HG03521 (cell line): ENCODE results near the gene INPP5D.
"Not testable (repeated sequence)": the region's sequence is repeated elsewhere in the genome, so short reads cannot be mapped to it uniquely, and the experiment has no call there.

Experiments
- ATAC-seq: cut with Tn5 transposase; IDR thresholded peaks from one replicate; pipeline ENCODE4 v1.9.1; 2021; ENCODE audit warnings: mild to moderate bottlenecking, moderate library complexity; ENCODE audit not compliant: unreplicated experiment

INPP5D gene

DNA sequence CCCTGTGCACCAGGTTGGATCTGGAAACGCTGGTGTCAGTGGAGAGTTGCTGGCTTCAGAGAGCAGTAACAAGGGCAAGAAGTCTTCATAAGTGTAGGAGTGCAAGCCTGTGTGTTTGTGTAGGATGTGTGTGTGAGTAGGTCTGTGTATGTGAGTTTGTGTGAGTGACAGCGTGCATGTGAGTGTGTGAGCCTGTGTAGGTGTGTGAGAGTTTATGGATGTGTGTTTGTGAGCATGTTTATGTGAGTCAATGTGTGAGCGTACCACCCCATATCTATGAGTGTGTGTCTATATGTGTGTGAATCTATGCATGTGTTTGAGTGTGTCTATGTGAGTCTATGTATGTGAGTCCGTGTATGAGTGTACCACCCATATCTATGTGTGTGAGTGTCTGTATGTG is 104.8 kb downstream of the INPP5D start:
- no peak for ATAC-seq

DNA sequence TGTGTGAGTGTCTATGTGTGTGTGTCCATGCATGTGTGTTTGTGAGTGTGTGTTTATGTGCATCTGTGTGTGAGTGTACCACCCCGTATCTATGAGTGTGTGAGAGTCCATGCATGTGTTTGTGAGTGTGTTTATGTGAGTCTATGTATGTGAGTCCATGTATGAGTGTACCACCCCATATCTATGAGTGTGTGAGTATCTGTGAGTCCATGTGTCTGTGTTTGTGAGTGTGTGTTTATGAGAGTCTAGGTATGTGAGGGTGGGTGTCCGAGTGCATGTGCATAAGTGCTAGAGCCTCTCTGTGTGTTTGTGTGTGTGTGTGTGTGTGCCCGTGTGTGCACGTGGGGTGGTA is 105.4 kb downstream of the INPP5D start:
- ATAC-seq: no peak

- no peak for ATAC-seq
These were observed 105.9 kb downstream of the INPP5D start for GRCh38 chr2:233165895-233166661.

DNA sequence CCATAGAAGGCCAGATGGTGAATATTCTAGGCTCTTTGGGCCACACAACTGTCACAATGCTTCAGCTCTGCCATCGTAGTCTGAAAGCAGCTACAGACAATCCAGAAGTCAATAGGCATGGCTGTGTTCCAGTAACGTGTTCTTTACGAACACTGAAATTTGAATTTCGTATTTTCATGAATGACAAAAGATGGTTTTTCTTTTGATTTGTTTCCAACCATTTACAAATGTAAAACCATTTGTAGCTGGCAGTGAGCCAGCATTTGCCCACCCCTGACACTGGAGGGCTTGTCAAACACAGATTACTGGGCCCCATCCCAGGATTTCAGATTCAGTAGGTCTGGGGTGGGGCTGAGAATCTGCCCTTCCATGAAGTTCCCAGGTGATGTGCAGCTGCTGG is 108.3 kb downstream of the INPP5D start:
- ATAC-seq: no peak

GRCh38 chr2:233168919-233169318 is 108.8 kb downstream of the INPP5D start:
- ATAC-seq: no peak

DNA sequence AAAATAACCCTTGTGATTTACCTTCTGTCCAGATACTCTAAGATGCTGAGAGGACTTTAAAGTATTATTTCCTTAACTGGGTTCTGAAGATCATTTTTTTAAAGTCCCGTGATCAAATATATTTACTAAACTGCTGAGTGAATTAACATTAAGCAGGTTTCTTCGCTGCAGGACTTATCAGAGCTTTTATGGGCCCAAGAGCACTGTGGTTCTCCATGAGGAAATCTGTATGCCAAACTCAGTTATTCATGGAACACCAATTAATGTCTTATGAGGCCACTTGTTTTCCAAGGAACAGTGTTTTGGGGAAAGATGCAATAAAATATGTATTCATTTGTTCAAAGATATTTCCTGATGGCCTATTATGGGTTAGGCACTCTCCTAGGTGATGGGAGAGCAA is 111.2 kb downstream of the INPP5D start:
- no peak for ATAC-seq

DNA sequence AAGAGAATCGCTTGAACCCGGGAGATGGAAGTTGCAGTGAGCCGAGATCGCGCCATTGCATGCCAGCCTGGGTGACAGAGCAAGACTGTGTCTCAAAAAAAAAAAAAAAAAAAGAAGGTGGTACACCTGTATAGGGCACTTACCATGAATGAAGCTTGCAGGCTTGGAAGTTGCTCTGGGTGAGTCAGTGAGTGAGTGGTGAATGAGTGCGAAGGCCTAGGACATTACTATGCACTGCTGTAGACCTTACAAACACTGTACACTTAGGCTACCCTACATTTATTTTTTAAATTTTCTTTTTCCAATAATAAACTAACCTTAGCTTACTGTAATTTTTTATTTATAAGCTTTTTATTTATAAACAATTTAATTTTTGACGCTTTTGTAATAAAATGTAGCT is 113.0 kb downstream of the INPP5D start:
- ATAC-seq: no peak

GRCh38 chr2:233174137-233174536 is 114.0 kb downstream of the INPP5D start:
- no peak for ATAC-seq

DNA sequence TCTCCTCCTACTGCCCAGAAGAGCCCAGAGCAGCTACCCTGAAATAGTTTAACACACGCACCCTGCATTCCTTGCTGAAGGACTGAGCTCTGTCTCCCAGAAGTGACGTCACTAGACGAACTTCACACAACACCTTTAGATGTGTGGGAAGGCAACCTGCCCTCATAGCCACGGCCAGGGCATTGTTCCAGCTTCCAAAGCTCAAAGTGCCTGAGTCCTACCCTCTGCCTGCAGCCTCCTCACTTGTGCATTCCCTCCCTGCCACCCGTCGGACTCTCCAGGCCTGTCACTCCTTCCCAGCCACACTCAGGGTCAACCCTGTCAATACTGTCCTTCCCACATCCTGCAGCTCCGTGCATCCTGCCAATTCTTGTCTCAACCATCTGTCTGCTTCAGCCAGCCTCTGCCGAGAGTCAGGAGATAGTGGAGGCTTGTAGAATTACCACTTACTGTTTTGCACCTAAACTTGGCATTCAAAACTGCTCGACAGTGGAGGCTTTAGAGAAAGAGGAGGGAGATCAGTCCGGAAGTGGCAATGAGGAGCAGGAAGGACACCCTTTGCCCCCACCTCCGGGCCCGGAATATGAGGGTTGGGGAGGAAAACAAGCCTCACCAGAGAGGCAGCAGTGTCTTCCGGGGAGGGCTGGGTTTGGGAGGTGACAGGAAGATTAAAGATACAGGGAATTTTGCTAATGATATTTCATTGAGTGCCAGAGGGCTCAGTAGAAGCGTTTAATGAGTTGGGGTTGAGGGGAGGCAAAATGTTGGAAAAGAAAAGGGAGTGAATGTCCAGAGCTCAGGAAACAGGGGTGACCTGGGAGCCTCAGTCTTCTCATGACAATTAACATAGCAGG is 119.1 kb downstream of the INPP5D start:
- ATAC-seq: no peak

- ATAC-seq: no peak
These were observed 119.8 kb downstream of the INPP5D start for GRCh38 chr2:233179848-233180366.

DNA sequence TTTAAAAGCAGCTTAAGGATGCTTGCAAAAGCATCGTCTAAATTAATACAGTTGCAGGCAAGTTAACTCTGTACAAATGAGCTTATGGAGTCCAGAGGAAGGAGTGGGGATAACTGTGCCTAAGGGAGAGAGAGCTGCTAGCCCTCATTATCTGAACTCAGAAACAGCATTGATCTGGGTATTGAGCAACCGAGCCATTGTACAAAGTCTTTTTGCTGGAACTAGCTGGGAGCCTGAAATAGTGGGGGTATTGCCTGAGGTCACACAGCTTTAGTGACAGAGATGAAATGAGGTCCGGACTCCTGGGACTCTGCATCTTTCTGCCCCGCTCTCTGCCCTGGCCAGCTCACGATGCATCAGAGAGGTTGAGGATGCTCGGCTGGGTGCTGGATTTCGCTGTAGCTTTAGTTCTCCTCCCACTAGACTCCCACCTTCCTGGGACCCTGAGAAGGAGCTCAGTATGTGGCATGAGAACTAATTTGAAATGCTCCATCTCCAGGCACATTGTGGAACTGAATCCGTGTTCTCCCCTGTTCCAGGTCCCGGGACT is 123.8 kb downstream of the INPP5D start:
- ATAC-seq: no peak

- ATAC-seq: no peak
These were observed 124.5 kb downstream of the INPP5D start for GRCh38 chr2:233184669-233185068.

GRCh38 chr2:233185330-233185729 is 125.2 kb downstream of the INPP5D start:
- ATAC-seq: no peak

DNA sequence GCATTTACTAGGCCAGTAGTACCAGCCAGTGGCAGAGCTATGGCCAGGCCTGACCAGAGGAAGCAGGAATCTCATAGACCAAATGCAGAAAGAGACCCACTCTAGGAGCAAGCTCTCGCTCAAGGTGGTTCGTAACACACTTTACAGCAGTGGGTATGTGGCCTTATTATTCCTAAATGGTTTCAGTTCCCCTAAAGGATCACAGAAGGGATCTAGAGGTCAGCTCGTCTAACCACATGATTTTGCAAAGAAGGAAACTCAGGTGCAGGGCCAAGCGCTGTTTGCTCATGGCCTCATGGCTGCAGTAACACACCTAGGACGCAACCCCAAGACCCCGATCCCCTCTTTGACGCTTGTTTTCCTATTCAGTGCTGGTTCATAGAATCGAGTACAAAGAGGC is 125.8 kb downstream of the INPP5D start:
- ATAC-seq: no peak

GRCh38 chr2:233186851-233187250 is 126.7 kb downstream of the INPP5D start:
- no peak for ATAC-seq

DNA sequence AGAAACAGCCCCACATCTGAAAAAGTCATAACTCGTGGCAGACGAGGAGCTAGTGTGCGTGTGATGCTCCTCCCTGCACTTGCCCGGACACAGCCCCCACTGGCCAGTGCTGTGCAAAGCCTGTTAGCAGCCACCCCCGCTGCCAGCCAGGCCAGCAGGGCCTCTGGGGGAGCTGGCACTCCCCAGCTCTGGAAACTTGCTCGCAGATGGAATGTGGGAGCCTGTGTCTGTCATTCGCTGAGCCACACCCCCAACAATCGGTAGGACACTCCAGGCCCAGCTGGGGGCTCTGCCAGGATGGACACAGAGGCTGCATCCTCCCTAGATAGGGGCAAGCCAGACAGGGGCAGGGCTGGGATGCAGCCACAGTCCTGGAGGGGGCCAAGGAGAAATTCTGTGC is 128.9 kb downstream of the INPP5D start:
- ATAC-seq: no peak

- ATAC-seq: not testable (repeated sequence)
These were observed 130.9 kb downstream of the INPP5D start for GRCh38 chr2:233191016-233191415.

DNA sequence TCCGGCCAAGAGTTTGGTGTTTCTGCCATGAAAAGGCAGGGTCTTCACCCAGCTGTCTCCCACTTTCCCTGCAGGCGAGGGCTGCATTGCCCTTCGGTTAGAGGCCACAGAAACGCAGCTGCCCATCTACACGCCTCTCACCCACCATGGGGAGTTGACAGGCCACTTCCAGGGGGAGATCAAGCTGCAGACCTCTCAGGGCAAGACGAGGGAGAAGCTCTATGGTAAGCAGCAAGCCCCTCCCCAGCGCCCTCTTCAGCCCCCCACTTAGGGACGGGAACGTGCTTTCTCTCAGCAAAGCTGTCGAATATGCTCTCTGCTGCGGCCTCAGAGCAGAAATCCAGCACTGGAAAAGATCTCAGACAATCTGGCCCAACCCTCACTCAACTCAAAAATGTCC is 133.6 kb downstream of the INPP5D start:
- ATAC-seq: no peak

GRCh38 chr2:233195027-233195426 is 134.9 kb downstream of the INPP5D start:
- ATAC-seq: no peak

GRCh38 chr2:233197022-233197421 is 136.9 kb downstream of the INPP5D start:
- ATAC-seq: no peak

DNA sequence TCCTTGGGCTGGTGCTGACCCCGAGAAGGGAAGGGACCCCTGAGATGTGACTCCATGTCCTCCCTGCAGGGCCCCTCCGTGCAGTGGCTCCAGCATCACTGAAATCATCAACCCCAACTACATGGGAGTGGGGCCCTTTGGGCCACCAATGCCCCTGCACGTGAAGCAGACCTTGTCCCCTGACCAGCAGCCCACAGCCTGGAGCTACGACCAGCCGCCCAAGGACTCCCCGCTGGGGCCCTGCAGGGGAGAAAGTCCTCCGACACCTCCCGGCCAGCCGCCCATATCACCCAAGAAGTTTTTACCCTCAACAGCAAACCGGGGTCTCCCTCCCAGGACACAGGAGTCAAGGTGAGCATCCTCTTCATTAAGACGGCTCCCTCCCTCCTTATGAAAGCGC is 137.9 kb downstream of the INPP5D start:
- no peak for ATAC-seq

DNA sequence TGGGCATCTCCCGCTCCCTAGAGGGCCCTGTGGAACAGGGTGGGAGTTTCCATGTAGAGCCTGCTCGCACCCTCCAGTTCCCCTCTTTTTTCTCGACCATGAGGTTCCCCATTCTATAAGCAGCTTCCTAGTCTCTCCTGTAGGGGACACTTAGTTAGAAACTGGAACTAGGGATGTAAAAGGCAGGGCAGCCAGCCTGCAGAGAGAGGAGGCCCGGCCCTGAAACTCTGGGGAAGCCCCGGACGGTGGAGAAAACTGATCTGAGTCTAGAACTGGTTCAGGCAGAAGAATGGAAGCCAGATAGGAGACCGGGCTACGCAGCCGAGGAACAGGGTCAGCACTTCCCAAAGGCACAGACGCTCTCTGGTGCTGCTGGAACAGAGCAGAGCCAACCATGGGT is 139.7 kb downstream of the INPP5D start:
- ATAC-seq: no peak
